C4-2B (cell line): ENCODE data around the gene SLC6A6.

ENCODE experiments used
- H3K27ac ChIP-seq: fragments of 450-650 bp; 2 replicates; pipeline ENCODE4 v1.5.1; 2017
- ZFX ChIP-seq: fragments of 450-650 bp; IDR thresholded peaks from 2 replicates; pipeline ENCODE4 v1.6.1; 2017
- TF ChIP-seq, protein P1 (sequence below): fragments of 450-650 bp; conservative IDR thresholded peaks from 2 replicates; pipeline ENCODE4 v1.5.1; 2017; ENCODE audit warnings: mild to moderate bottlenecking

SLC6A6 gene

DNA sequence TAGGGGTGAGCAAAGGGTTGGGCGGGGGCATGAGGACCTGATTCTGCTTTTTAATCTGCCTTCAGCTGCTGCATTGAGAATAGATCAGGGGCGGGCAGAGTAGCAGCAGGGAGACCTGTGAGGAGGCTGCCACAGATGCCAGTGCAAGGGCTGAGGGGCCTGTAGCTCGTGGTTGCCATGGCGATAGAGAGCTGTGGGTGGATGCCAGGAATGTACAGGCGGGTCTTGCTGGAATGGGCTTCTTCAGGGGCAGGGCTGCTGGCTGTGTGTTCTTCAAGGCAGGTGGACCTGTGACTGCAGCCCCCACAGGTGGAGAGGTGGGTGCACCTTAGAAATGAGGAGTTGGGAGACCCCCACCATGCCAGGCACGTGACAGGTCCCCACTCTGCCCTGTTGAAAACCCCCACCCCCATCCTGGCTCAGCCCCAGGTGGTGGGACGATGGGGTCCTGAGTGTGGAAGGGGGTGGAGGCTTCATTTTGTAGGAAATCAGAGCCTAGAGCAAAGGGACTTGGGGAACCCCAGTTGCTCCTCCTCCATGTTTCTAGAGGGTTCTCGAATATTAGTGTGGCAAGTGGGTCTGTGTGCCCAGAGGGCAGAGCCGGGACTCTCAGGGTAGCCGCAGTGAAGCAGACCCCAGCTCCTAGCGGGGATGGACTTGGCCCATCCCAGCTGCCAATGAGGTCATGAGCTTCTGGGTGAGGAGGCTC is 38.3 kb downstream of the SLC6A6 start:
- no peak overlapping the region for H3K27ac ChIP-seq
- TF ChIP-seq, protein P1, sequence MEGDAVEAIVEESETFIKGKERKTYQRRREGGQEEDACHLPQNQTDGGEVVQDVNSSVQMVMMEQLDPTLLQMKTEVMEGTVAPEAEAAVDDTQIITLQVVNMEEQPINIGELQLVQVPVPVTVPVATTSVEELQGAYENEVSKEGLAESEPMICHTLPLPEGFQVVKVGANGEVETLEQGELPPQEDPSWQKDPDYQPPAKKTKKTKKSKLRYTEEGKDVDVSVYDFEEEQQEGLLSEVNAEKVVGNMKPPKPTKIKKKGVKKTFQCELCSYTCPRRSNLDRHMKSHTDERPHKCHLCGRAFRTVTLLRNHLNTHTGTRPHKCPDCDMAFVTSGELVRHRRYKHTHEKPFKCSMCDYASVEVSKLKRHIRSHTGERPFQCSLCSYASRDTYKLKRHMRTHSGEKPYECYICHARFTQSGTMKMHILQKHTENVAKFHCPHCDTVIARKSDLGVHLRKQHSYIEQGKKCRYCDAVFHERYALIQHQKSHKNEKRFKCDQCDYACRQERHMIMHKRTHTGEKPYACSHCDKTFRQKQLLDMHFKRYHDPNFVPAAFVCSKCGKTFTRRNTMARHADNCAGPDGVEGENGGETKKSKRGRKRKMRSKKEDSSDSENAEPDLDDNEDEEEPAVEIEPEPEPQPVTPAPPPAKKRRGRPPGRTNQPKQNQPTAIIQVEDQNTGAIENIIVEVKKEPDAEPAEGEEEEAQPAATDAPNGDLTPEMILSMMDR, result no peak
- no peak for TF ChIP-seq ZFX

DNA sequence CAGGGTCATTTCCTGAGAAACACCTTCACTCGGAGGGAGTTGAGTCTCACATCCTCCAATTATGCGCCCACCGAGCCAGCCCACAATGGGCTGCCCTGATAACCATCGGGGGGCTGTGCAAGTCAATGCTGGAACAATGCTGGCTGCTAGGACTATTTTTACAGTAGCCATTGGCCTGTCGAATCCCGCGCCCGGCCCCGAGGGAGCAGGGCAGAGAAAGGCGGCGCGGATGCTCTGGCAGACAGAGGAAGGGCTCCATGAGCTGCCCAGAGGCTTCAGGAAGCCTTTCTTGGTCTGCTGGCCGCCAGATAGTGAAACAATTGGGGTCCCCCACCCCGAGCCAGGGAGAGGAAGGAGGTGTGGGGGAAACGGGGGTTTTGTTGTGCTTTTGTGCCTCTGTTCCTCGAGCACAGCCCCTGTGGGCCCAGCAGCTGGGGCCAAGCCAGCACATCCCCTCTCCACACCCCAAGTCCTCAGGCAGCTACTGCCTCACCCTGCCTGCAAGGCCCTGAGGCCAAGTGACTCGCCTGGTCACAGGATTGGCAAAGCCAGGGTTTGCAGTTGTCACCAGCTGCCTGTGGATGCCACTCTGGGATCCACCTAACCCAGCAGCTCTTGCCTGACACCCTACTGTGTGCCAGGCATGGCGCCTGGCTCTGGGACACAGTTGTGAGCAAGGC is 39.0 kb downstream of the SLC6A6 start:
- H3K27ac ChIP-seq, result no peak overlapping the region

DNA sequence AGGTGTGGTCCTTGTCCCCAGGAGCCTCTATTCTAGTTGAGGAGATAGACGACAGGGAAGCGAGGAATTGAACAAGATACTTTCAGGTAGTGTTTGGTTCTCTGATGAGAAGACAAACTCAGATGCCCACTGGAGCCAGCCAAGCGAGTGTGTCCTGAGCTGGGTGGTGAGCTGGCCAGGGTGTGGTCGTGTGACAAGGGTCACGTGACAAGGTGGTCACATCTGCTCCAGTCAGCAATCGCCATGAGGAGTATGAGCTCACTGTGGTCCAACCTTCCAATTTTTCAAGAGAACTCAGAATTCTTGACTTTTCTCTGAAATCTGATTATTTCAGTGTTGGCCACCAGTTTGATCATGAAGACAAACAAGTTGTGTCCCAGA is 39.5 kb downstream of the SLC6A6 start:
- no peak overlapping the region for H3K27ac ChIP-seq
- TF ChIP-seq, protein P1, result no peak
- no peak for TF ChIP-seq ZFX

More for the DNA sequence above, 39.0 kb downstream of the SLC6A6 start:
- TF ChIP-seq, protein P1, result no peak
- TF ChIP-seq ZFX, result no peak

DNA sequence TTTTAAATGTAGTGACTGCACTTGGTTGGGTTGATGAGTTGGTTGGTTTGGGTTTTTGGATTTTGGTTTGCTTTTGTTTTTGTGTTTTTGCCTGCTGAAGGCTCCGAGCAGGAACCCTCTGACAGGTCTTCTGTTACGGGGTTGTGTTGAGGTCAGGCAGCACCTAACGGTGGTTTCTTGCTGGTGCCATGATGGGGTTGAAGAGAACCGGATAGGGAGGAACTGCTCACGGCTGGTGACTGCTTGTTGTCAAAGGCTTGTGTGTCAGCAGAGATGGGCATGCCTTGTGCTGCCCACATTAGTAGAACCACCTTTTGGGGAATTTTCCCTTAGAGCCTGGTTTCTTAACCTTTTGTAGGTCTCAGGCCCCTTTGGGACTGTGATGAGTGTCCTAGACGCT is 42.0 kb downstream of the SLC6A6 start:
- H3K27ac ChIP-seq, result no peak overlapping the region
- TF ChIP-seq ZFX, result no peak
- TF ChIP-seq, protein P1, result no peak

DNA sequence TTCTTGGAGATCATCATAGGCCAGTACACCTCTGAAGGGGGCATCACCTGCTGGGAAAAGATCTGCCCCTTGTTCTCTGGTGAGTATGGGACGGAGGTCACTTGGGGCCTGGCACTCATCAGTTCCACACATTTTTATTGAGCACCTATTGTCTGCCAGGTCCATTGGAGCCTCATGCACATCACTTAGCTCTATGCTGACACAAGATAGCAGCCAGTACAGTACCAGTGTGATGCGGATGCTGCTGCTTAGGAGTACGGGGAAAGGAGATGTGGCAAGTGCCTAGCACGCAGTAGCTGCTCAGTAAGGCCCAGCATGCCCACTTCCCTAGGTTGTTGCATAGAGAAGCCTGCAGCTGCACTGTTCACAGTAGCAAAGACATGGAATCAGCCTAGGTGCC is 43.4 kb downstream of the SLC6A6 start:
- TF ChIP-seq, protein P1, result no peak
- no peak; the same call in 1 of the 2 replicates for TF ChIP-seq ZFX
- H3K27ac ChIP-seq, result no peak overlapping the region

DNA sequence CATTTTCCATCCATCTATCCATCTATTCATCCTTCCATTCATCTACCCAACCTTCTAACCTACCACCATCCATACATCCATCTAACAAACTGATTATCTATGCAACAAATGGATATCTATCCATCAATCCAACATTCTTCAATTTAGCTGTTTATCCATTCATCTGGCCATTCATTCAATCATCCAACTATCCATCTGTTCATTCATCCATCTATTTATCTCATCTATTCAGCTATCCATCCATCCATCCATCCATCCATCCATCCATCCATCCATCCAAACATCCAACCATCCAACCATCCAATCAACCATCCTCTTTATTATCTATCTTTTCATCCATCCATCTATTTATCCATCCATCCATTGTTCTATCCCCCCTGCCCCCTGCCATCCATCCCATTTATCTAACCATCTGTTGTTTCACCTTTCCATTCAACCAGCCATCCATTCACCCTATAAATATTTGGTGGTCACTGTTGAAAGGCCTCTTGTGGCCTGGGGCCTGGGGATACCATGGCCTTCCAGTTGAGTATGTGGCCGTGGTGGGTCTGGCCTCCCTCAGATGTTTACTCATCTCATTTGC is 44.7 kb downstream of the SLC6A6 start:
- TF ChIP-seq ZFX, result no peak
- TF ChIP-seq, protein P1, result no peak
- H3K27ac ChIP-seq, result no peak overlapping the region

DNA sequence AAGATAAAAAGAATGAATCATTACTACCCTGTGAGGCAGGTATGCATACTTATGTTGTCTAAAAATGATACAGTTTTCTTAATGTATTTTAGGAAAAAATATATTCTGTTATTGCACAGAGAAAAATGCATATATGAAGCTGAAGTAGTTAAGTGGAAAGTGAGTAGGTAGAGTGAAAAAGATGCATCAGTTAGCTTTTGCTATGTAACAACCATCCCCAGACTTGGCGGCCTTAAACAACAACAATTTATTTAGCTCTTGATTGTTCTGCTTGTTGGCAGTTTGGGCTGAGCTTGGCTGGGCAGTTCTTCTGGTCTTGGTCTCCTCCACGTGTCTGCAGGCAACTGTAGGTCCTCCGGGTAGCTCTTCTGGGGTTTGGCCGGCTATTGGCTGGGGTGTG is 45.7 kb downstream of the SLC6A6 start:
- no peak for TF ChIP-seq ZFX
- TF ChIP-seq, protein P1, result no peak
- H3K27ac ChIP-seq, result no peak overlapping the region
